ENCODE results near the gene ATP2C2. TPM values are rescaled to one million over a fixed set of nuclear protein-coding genes. Genes with fewer than 3 reads are reported as not detected.

Gene ATP2C2
- total RNA-seq, 1 donor from 2014 or later: not detected

GRCh38 chr16:84508502-84508901 is 140.2 kb downstream of the ATP2C2 start:
- Histone ChIP-seq H3K27ac (ENCODE audit: low read depth, low read length) (no peak overlapping the region), H3K9ac (ENCODE audit: low read depth in 1 of 3, low read length in 3 of 3) (no peak overlapping the region), H3K4me3 (ENCODE audit: low read length in 3 of 3) (no peak overlapping the region), H3K9me3 (ENCODE audit: control insufficient read depth in 3 of 3, low read length in 3 of 3) (no peaks in the 10 kb centered on the region), H3K27me3 (ENCODE audit: control insufficient read depth in 3 of 3, insufficient read depth in 3 of 3, low read length in 3 of 3) (no peaks in the 10 kb centered on the region), H3K4me1 (ENCODE audit: control insufficient read depth in 3 of 3, insufficient read depth in 3 of 3, low read length in 3 of 3) (peaks cover 24 to 35% (median 27%) of the 10 kb centered on the region in 3 donors), H3K36me3 (ENCODE audit: control insufficient read depth in 3 of 3, insufficient read depth in 3 of 3, low read length in 3 of 3) (no peaks in the 10 kb centered on the region)

- Histone ChIP-seq H3K4me1 (ENCODE audit: control insufficient read depth in 3 of 3, insufficient read depth in 3 of 3, low read length in 3 of 3) (peaks cover 18 to 29% (median 21%) of the 10 kb centered on the region in 3 donors), H3K36me3 (ENCODE audit: control insufficient read depth in 3 of 3, insufficient read depth in 3 of 3, low read length in 3 of 3) (no peaks in the 10 kb centered on the region), H3K9ac (ENCODE audit: low read depth in 1 of 3, low read length in 3 of 3) (no peak overlapping the region), H3K27me3 (ENCODE audit: control insufficient read depth in 3 of 3, insufficient read depth in 3 of 3, low read length in 3 of 3) (no peaks in the 10 kb centered on the region), H3K27ac (ENCODE audit: low read depth, low read length) (no peak overlapping the region), H3K4me3 (ENCODE audit: low read length in 3 of 3) (no peak overlapping the region), H3K9me3 (ENCODE audit: control insufficient read depth in 3 of 3, low read length in 3 of 3) (no peaks in the 10 kb centered on the region)
These were observed 141.0 kb downstream of the ATP2C2 start for GRCh38 chr16:84509032-84509950.

- Histone ChIP-seq H3K27ac (ENCODE audit: low read depth, low read length) (no peak overlapping the region), H3K4me1 (ENCODE audit: control insufficient read depth in 3 of 3, insufficient read depth in 3 of 3, low read length in 3 of 3) (peaks cover 3 to 13% (median 6%) of the 10 kb centered on the region in 3 donors), H3K9me3 (ENCODE audit: control insufficient read depth in 3 of 3, low read length in 3 of 3) (no peaks in the 10 kb centered on the region), H3K9ac (ENCODE audit: low read depth in 1 of 3, low read length in 3 of 3) (peak overlapping the region in 1 of 3 donors; percentile 41), H3K4me3 (ENCODE audit: low read length in 3 of 3) (no peak overlapping the region), H3K27me3 (ENCODE audit: control insufficient read depth in 3 of 3, insufficient read depth in 3 of 3, low read length in 3 of 3) (no peaks in the 10 kb centered on the region), H3K36me3 (ENCODE audit: control insufficient read depth in 3 of 3, insufficient read depth in 3 of 3, low read length in 3 of 3) (no peaks in the 10 kb centered on the region)
These were observed 143.0 kb downstream of the ATP2C2 start for GRCh38 chr16:84511180-84511800.

GRCh38 chr16:84511831-84512230 is 143.5 kb downstream of the ATP2C2 start:
- Histone ChIP-seq H3K9me3 (ENCODE audit: control insufficient read depth in 3 of 3, low read length in 3 of 3) (no peaks in the 10 kb centered on the region), H3K36me3 (ENCODE audit: control insufficient read depth in 3 of 3, insufficient read depth in 3 of 3, low read length in 3 of 3) (no peaks in the 10 kb centered on the region), H3K4me1 (ENCODE audit: control insufficient read depth in 3 of 3, insufficient read depth in 3 of 3, low read length in 3 of 3) (peaks cover 2 to 9% (median 4%) of the 10 kb centered on the region in 3 donors), H3K4me3 (ENCODE audit: low read length in 3 of 3) (no peak overlapping the region), H3K27me3 (ENCODE audit: control insufficient read depth in 3 of 3, insufficient read depth in 3 of 3, low read length in 3 of 3) (no peaks in the 10 kb centered on the region), H3K9ac (ENCODE audit: low read depth in 1 of 3, low read length in 3 of 3) (peak overlapping the region in 1 of 3 donors; percentile 41), H3K27ac (ENCODE audit: low read depth, low read length) (no peak overlapping the region)

- Histone ChIP-seq H3K27me3 (ENCODE audit: control insufficient read depth in 3 of 3, insufficient read depth in 3 of 3, low read length in 3 of 3) (no peaks in the 10 kb centered on the region), H3K4me3 (ENCODE audit: low read length in 3 of 3) (no peak overlapping the region), H3K36me3 (ENCODE audit: control insufficient read depth in 3 of 3, insufficient read depth in 3 of 3, low read length in 3 of 3) (no peaks in the 10 kb centered on the region), H3K27ac (ENCODE audit: low read depth, low read length) (no peak overlapping the region), H3K9me3 (ENCODE audit: control insufficient read depth in 3 of 3, low read length in 3 of 3) (no peaks in the 10 kb centered on the region), H3K4me1 (ENCODE audit: control insufficient read depth in 3 of 3, insufficient read depth in 3 of 3, low read length in 3 of 3) (peaks cover 2 to 9% (median 4%) of the 10 kb centered on the region in 3 donors), H3K9ac (ENCODE audit: low read depth in 1 of 3, low read length in 3 of 3) (no peak overlapping the region)
These were observed 144.8 kb downstream of the ATP2C2 start for GRCh38 chr16:84513123-84513522.

GRCh38 chr16:84513666-84514065 is 145.3 kb downstream of the ATP2C2 start:
- no peak overlapping the region for H3K9ac ChIP-seq (ENCODE audit: low read depth in 1 of 3, low read length in 3 of 3)
- no peak overlapping the region for H3K4me3 ChIP-seq (ENCODE audit: low read length in 3 of 3)
- H3K27me3 ChIP-seq (ENCODE audit: control insufficient read depth in 3 of 3, insufficient read depth in 3 of 3, low read length in 3 of 3): no peaks in the 10 kb centered on the region
- no peaks in the 10 kb centered on the region for H3K9me3 ChIP-seq (ENCODE audit: control insufficient read depth in 3 of 3, low read length in 3 of 3)
- H3K36me3 ChIP-seq (ENCODE audit: control insufficient read depth in 3 of 3, insufficient read depth in 3 of 3, low read length in 3 of 3): no peaks in the 10 kb centered on the region
- no peak overlapping the region for H3K27ac ChIP-seq (ENCODE audit: low read depth, low read length)
- peaks cover 2 to 9% (median 4%) of the 10 kb centered on the region in 3 donors for H3K4me1 ChIP-seq (ENCODE audit: control insufficient read depth in 3 of 3, insufficient read depth in 3 of 3, low read length in 3 of 3)

Other genes with a start within 250 kb of the ATP2C2 start
- gene HSDL1, start 223.4 kb upstream of the ATP2C2 start, total RNA-seq: 17.2 TPM
- gene DNAAF1, start 223.2 kb upstream of the ATP2C2 start, total RNA-seq: not detected
- gene TAF1C, start 181.5 kb upstream of the ATP2C2 start, total RNA-seq: 14.1 TPM
- gene ADAD2, start 177.4 kb upstream of the ATP2C2 start, total RNA-seq: not detected
- gene KCNG4, start 128.5 kb upstream of the ATP2C2 start, total RNA-seq: not detected
- gene WFDC1, start 73.7 kb upstream of the ATP2C2 start, total RNA-seq: 1.6 TPM
- 6.8 TPM for gene MEAK7, start 136.1 kb downstream of the ATP2C2 start, total RNA-seq
- gene COTL1, start 249.5 kb downstream of the ATP2C2 start, total RNA-seq: 11.0 TPM